NCI-H1694 treated with DMSO at 0.1 percent for 48 hours (cell line): ENCODE measurements around the gene TPK1.

Source experiments
- DNase-seq: peaks from one replicate; lab custom pipeline; 2025; lab: John Stamatoyannopoulos, UW

The TPK1 gene

GRCh38 chr7:144723301-144723700 is 112.6 kb downstream of the TPK1 start:
- DNase-seq: no peak

- no peak for DNase-seq
Measured at GRCh38 chr7:144720710-144721109, 115.1 kb downstream of the TPK1 start.

GRCh38 chr7:144720149-144720548 is 115.7 kb downstream of the TPK1 start:
- DNase-seq: no peak

- no peak for DNase-seq
Measured at GRCh38 chr7:144717720-144718119, 118.1 kb downstream of the TPK1 start.

GRCh38 chr7:144713850-144714249 is 122.0 kb downstream of the TPK1 start:
- no peak for DNase-seq

GRCh38 chr7:144710791-144711190 is 125.1 kb downstream of the TPK1 start:
- no peak for DNase-seq

- no peak for DNase-seq
Measured at GRCh38 chr7:144709066-144709465, 126.8 kb downstream of the TPK1 start.

GRCh38 chr7:144691240-144691639 is 144.6 kb downstream of the TPK1 start:
- DNase-seq: no peak

GRCh38 chr7:144682581-144683280 is 153.1 kb downstream of the TPK1 start:
- no peak for DNase-seq

- DNase-seq: no peak
Measured at GRCh38 chr7:144676492-144676891, 159.4 kb downstream of the TPK1 start.

GRCh38 chr7:144674550-144674949 is 161.3 kb downstream of the TPK1 start:
- no peak for DNase-seq

- DNase-seq: no peak
Measured at GRCh38 chr7:144672869-144673268, 163.0 kb downstream of the TPK1 start.

GRCh38 chr7:144671429-144671828 is 164.4 kb downstream of the TPK1 start:
- DNase-seq: no peak

- peak; percentile 63 for DNase-seq
Measured at GRCh38 chr7:144670218-144670617, 165.6 kb downstream of the TPK1 start.

GRCh38 chr7:144668503-144668902 is 167.3 kb downstream of the TPK1 start:
- DNase-seq: no peak

GRCh38 chr7:144665689-144666381 is 170.0 kb downstream of the TPK1 start:
- DNase-seq: no peak

- no peak for DNase-seq
Measured at GRCh38 chr7:144659211-144659610, 176.6 kb downstream of the TPK1 start.

GRCh38 chr7:144656965-144657517 is 178.8 kb downstream of the TPK1 start:
- no peak for DNase-seq

- no peak for DNase-seq
Measured at GRCh38 chr7:144653449-144653848, 182.4 kb downstream of the TPK1 start.

- no peak for DNase-seq
Measured at GRCh38 chr7:144650439-144650838, 185.4 kb downstream of the TPK1 start.

GRCh38 chr7:144649120-144649519 is 186.7 kb downstream of the TPK1 start:
- DNase-seq: no peak

- DNase-seq: no peak
Measured at GRCh38 chr7:144641389-144642044, 194.3 kb downstream of the TPK1 start.

GRCh38 chr7:144632724-144633123 is 203.1 kb downstream of the TPK1 start:
- no peak for DNase-seq
